Left ventricle myocardium inferior (tissue), 1 donor: ENCODE measurements around the gene KRTAP5-8. TPM values are rescaled to one million over a fixed set of nuclear protein-coding genes. Genes with fewer than 3 reads are reported as not detected.

Experiments
- DNase-seq: peaks from one replicate; pipeline ENCODE4 v3.0.0-alpha.2; 2020
- H3K27ac ChIP-seq: fragments of 200-600 bp; replicated peaks from 2 replicates; pipeline ENCODE4 v1.8.0; 2021
- H3K27me3 ChIP-seq: fragments of 200-600 bp; 2 replicates; pipeline ENCODE4 v1.8.0; 2021; ENCODE audit warnings: low read depth
- H3K36me3 ChIP-seq: fragments of 200-600 bp; 2 replicates; pipeline ENCODE4 v1.8.0; 2021
- H3K4me1 ChIP-seq: fragments of 200-600 bp; 2 replicates; pipeline ENCODE4 v1.8.0; 2021
- H3K4me3 ChIP-seq: fragments of 200-600 bp; 2 replicates; pipeline ENCODE4 v1.8.0; 2021; ENCODE audit warnings: mild to moderate bottlenecking, moderate library complexity
- H3K9me3 ChIP-seq: fragments of 200-600 bp; replicated peaks from 2 replicates; pipeline ENCODE4 v1.8.0; 2021
- intact Hi-C: fragments of 100-400 bp; cut with micrococcal nuclease; formaldehyde crosslinking; loops from one replicate; pipeline ENCODE4 v1.11.0; 2022
- total RNA-seq: library from RNA; stranded (reverse); fragmentation: NEBNext Ultra II Directional; extraction: Animal tissue kit (Norgen Biotek cat#: 25700); gene quantifications from one replicate; pipeline ENCODE4 v1.2.1, GENCODE V29; 2021
- TF ChIP-seq, protein P1 (sequence below): fragments of 200-600 bp; IDR thresholded peaks from 2 replicates; pipeline ENCODE4 v1.8.0; 2021; ENCODE audit warnings: antibody characterized with exemption, mild to moderate bottlenecking, borderline replicate concordance
- donor health status: DM: no; HTN: yes; CAD: no; lungs with severe emphysema.

The KRTAP5-8 gene
- total RNA-seq, 1 donor from 2014 or later: not detected

- DNase-seq: no peak
- Histone ChIP-seq H3K9me3 (no peaks in the 10 kb centered on the region), H3K4me1 (peaks cover 9% of the 10 kb centered on the region), H3K27me3 (no peaks in the 10 kb centered on the region), H3K27ac (no peak overlapping the region), H3K4me3 (no peak overlapping the region), H3K36me3 (peaks cover 65% of the 10 kb centered on the region)
- TF ChIP-seq, protein P1, sequence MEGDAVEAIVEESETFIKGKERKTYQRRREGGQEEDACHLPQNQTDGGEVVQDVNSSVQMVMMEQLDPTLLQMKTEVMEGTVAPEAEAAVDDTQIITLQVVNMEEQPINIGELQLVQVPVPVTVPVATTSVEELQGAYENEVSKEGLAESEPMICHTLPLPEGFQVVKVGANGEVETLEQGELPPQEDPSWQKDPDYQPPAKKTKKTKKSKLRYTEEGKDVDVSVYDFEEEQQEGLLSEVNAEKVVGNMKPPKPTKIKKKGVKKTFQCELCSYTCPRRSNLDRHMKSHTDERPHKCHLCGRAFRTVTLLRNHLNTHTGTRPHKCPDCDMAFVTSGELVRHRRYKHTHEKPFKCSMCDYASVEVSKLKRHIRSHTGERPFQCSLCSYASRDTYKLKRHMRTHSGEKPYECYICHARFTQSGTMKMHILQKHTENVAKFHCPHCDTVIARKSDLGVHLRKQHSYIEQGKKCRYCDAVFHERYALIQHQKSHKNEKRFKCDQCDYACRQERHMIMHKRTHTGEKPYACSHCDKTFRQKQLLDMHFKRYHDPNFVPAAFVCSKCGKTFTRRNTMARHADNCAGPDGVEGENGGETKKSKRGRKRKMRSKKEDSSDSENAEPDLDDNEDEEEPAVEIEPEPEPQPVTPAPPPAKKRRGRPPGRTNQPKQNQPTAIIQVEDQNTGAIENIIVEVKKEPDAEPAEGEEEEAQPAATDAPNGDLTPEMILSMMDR: no peak
- intact Hi-C loops: no loop called here
Observed at GRCh38 chr11:71491531-71491930, 46.3 kb upstream of the KRTAP5-8 start.

DNA sequence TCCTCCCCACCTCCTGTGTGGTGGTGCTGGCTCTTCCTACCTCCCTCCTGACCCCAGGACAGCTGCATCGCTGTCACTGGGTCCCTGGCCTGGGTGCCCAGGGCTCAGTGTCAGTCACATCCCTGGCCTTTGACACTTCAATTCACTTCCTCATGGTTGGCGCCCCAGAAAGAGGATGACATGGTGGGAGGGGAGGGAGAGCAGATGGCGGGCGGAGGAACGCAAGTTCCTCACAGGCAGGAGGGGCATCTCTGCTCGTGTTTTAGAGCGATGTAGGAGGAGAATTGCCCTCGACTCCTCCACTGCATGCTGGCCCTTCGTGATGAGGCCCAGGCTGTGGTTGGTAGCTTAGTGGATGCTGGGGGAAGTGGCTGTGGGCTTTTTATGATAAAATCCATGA lies 45.9 kb upstream of the KRTAP5-8 start:
- Histone ChIP-seq H3K4me3 (no peak overlapping the region), H3K27ac (no peak overlapping the region), H3K27me3 (no peaks in the 10 kb centered on the region), H3K36me3 (peaks cover 68% of the 10 kb centered on the region), H3K9me3 (no peaks in the 10 kb centered on the region), H3K4me1 (peaks cover 9% of the 10 kb centered on the region)
- TF ChIP-seq, protein P1: no peak
- DNase-seq: no peak
- intact Hi-C loops: no loop called here

- Histone ChIP-seq H3K9me3 (no peaks in the 10 kb centered on the region), H3K4me1 (peaks cover 14% of the 10 kb centered on the region)
Observed at GRCh38 chr11:71495286-71496230, 42.3 kb upstream of the KRTAP5-8 start.

DNA sequence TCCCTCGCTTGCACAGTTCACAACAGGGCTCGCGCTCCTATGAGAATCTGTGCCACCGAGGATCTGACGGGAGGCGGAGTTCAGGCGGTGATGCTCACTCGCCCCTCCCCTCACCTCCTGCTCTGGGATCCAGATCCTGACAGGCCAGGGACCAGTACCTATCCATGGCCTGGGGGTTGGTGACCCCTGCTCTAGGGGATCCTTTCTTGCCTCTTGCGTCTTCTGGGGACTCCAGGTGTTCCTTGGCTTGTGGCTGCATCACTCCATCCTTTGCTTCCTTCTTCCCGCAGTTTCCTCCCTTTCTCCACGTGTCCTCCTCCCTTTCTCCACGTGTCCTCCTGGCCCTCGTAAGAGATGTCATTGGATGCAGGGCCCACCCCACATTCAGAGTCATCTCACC lies 41.4 kb upstream of the KRTAP5-8 start:
- TF ChIP-seq, protein P1: no peak
- Histone ChIP-seq H3K4me3 (no peak overlapping the region), H3K9me3 (no peaks in the 10 kb centered on the region), H3K36me3 (peaks cover 91% of the 10 kb centered on the region), H3K4me1 (peaks cover 20% of the 10 kb centered on the region), H3K27ac (no peak overlapping the region), H3K27me3 (no peaks in the 10 kb centered on the region)
- DNase-seq: no peak
- intact Hi-C loops: no loop called here

More at GRCh38 chr11:71495286-71496230, 42.3 kb upstream of the KRTAP5-8 start:
- TF ChIP-seq, protein P1: no peak
- no peak overlapping the region for H3K4me3 ChIP-seq
- intact Hi-C loops: no loop called here
- H3K36me3 ChIP-seq: peaks cover 93% of the 10 kb centered on the region
- no peaks in the 10 kb centered on the region for H3K27me3 ChIP-seq
- no peak for DNase-seq
- H3K27ac ChIP-seq: no peak overlapping the region

DNA sequence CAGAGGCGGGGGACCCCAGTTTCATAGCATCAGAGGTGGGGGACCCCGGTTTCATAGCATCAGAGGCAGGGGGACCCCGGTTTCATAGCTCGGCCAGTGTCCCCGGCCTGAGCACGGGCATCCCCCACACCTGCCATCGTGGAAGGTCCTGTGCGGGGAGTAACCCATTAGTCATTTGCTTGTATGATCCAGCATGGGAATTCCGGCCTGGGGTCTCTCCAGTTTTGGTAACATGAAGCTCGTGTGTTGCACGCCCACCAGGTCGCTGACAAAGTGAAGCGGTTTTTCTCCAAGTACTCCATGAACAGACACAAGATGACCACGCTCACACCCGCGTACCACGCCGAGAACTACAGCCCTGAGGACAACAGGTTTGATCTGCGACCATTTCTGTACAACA lies 39.7 kb upstream of the KRTAP5-8 start:
- H3K27me3 ChIP-seq: no peaks in the 10 kb centered on the region
- no peaks in the 10 kb centered on the region for H3K9me3 ChIP-seq
- intact Hi-C loops: no loop called here
- no peak for DNase-seq
- TF ChIP-seq, protein P1: no peak
- H3K36me3 ChIP-seq: peaks cover 81% of the 10 kb centered on the region
- no peak overlapping the region for H3K27ac ChIP-seq
- H3K4me1 ChIP-seq: peaks cover 20% of the 10 kb centered on the region
- H3K4me3 ChIP-seq: no peak overlapping the region
